ENCODE results near the gene DYNC1I2. TPM values are rescaled to one million over a fixed set of nuclear protein-coding genes. Genes with fewer than 3 reads are reported as not detected.

The DYNC1I2 gene
- total RNA-seq, 1 experiment from 2014 or later: 72.8 TPM

DNA sequence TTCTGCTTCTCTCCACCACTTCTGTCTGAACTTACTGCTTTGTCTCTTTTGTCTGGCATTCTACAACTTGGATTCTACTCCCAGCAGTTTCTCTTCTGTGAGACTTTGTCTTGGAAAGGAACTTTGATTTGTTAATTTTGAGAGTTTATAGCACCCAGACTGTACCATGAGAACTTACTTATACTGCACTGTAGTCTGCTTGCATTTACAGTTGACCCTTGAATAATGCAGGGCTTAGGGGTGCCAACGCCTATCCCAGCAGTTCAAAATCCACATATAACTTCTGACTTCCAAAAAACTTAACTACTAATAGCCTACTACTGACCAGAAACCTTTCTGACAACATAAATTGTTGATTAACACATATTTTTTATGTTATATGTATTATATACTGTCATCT, 55.5 kb downstream of the DYNC1I2 start:
- H3K9me3 ChIP-seq (ENCODE audit: control insufficient read depth, insufficient read depth, low read depth, low read length): no peaks in the 10 kb centered on the region
- ChIA-PET CTCF (no interaction called here), POLR2A (no interaction called here)
- ATAC-seq (no peak), DNase-seq (ENCODE audit: low read depth, low spot score) (no peak)
- H3K27ac ChIP-seq (ENCODE audit: low read length): no peak overlapping the region
- no peak overlapping the region for H3K4me3 ChIP-seq (ENCODE audit: low read depth in 2 of 2, low read length in 2 of 2)
- TF ChIP-seq SIN3A (IDR thresholded peaks at IDR 0.05; ENCODE audit: borderline replicate concordance, insufficient read depth, low read depth, low read length): no peak
- no peak for TF ChIP-seq TCF7L2 (IDR thresholded peaks at IDR 0.05; ENCODE audit: low read depth, low read length)
- TF ChIP-seq, protein P1, sequence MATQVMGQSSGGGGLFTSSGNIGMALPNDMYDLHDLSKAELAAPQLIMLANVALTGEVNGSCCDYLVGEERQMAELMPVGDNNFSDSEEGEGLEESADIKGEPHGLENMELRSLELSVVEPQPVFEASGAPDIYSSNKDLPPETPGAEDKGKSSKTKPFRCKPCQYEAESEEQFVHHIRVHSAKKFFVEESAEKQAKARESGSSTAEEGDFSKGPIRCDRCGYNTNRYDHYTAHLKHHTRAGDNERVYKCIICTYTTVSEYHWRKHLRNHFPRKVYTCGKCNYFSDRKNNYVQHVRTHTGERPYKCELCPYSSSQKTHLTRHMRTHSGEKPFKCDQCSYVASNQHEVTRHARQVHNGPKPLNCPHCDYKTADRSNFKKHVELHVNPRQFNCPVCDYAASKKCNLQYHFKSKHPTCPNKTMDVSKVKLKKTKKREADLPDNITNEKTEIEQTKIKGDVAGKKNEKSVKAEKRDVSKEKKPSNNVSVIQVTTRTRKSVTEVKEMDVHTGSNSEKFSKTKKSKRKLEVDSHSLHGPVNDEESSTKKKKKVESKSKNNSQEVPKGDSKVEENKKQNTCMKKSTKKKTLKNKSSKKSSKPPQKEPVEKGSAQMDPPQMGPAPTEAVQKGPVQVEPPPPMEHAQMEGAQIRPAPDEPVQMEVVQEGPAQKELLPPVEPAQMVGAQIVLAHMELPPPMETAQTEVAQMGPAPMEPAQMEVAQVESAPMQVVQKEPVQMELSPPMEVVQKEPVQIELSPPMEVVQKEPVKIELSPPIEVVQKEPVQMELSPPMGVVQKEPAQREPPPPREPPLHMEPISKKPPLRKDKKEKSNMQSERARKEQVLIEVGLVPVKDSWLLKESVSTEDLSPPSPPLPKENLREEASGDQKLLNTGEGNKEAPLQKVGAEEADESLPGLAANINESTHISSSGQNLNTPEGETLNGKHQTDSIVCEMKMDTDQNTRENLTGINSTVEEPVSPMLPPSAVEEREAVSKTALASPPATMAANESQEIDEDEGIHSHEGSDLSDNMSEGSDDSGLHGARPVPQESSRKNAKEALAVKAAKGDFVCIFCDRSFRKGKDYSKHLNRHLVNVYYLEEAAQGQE (IDR thresholded peaks at IDR 0.05; ENCODE audit: insufficient read depth in 1 of 2, low read depth in 2 of 2, low read length in 1 of 2): no peak
- no peaks in the 10 kb centered on the region for H3K27me3 ChIP-seq (ENCODE audit: control insufficient read depth, insufficient read depth, low read length)
- no TSS peak for BruUV-seq (replicated peaks)
- peaks cover 25% of the 10 kb centered on the region for H3K36me3 ChIP-seq (ENCODE audit: control insufficient read depth, insufficient read depth, low read length)
- intact Hi-C loops (cut with micrococcal nuclease; ENCODE audit: unreplicated experiment): no loop called here
- no peaks in the 10 kb centered on the region for H3K4me1 ChIP-seq (ENCODE audit: control insufficient read depth, insufficient read depth, low read length)
- in situ Hi-C loops (cut with HindIII; ENCODE audit: low pct_unique_long_range_greater_than_20kb, low sequenced_read_pairs): no loop called here

GRCh38 chr2:171745141-171745540, 57.9 kb downstream of the DYNC1I2 start:
- ChIA-PET CTCF (no interaction called here), POLR2A (no interaction called here)
- intact Hi-C loops (cut with micrococcal nuclease; ENCODE audit: unreplicated experiment): no loop called here
- no peak for TF ChIP-seq CTCF (IDR thresholded peaks at IDR 0.05)
- TF ChIP-seq, protein P1 (IDR thresholded peaks at IDR 0.05; ENCODE audit: insufficient read depth in 1 of 2, low read depth in 2 of 2, low read length in 1 of 2): no peak
- no peak for TF ChIP-seq SIN3A (IDR thresholded peaks at IDR 0.05; ENCODE audit: borderline replicate concordance, insufficient read depth, low read depth, low read length)
- TF ChIP-seq POLR2AphosphoS5 (IDR thresholded peaks at IDR 0.05; ENCODE audit: low read depth, low read length): no peak
- no peak for TF ChIP-seq TCF7L2 (IDR thresholded peaks at IDR 0.05; ENCODE audit: low read depth, low read length)
- no TSS peak for BruUV-seq (replicated peaks)
- Histone ChIP-seq H3K4me3 (ENCODE audit: low read depth in 2 of 2, low read length in 2 of 2) (no peak overlapping the region), H3K36me3 (ENCODE audit: control insufficient read depth, insufficient read depth, low read length) (peaks cover 36% of the 10 kb centered on the region), H3K27me3 (ENCODE audit: control insufficient read depth, insufficient read depth, low read length) (no peaks in the 10 kb centered on the region), H3K27ac (ENCODE audit: low read length) (no peak overlapping the region), H3K9me3 (ENCODE audit: control insufficient read depth, insufficient read depth, low read depth, low read length) (no peaks in the 10 kb centered on the region), H3K4me1 (ENCODE audit: control insufficient read depth, insufficient read depth, low read length) (no peaks in the 10 kb centered on the region)
- no peak for ATAC-seq
- DNase-seq (ENCODE audit: low read depth, low spot score): no peak
- in situ Hi-C loops (cut with HindIII; ENCODE audit: low pct_unique_long_range_greater_than_20kb, low sequenced_read_pairs): no loop called here

All from Panc1 (cell line).